CD4-positive, alpha-beta T cell (primary cell): ENCODE data around the gene PACSIN2. TPM values are rescaled to one million over a fixed set of nuclear protein-coding genes. Genes with fewer than 3 reads are reported as not detected.

Experiments used
- ATAC-seq: fragments of 200-7000 bp; cut with Tn5 transposase; one replicate; pipeline ENCODE4 v1.10.0; 2022; ENCODE audit warnings: mild to moderate bottlenecking; ENCODE audit not compliant: poor library complexity
- CTCF ChIA-PET: fragments of 350-600 bp; sonication (Branson Sonifier 250); formaldehyde crosslinking; loops from one replicate; lab custom pipeline; 2021; ENCODE audit warnings: antibody characterized with exemption, inconsistent platforms; lab: Charles Lee
- POLR2A ChIA-PET: fragments of 350-600 bp; sonication (Branson Sonifier 250); formaldehyde crosslinking; loops from one replicate; lab custom pipeline; 2021; ENCODE audit warnings: antibody characterized with exemption, inconsistent platforms; lab: Charles Lee
- DNase-seq, 14 experiments: peaks; one replicate each; pipeline ENCODE4 v3.0.0-alpha.2; 2013 to 2020; ENCODE audit warnings: mixed read lengths in 2 of 14
- H3K27ac ChIP-seq, 2 donors: one replicate each; pipeline versions ENCODE4 v1.5.1 to v1.7.0; 2013; ENCODE audit warnings: low read length in 2 of 2, low read depth in 1 of 2, mild to moderate bottlenecking in 1 of 2
- H3K27me3 ChIP-seq, 2 experiments: 1 replicate in 1 of 2; 2 replicates in 1 of 2; pipeline versions ENCODE4 v1.6.1 to v1.7.0; 2013; ENCODE audit warnings: low read length in 2 of 2, control low read depth in 1 of 2, mild to moderate bottlenecking in 1 of 2, moderate library complexity in 1 of 2; ENCODE audit not compliant: insufficient read depth in 2 of 2, control insufficient read depth in 1 of 2
- H3K36me3 ChIP-seq: one replicate; pipeline ENCODE4 v1.6.1; 2013; ENCODE audit warnings: low read length, control low read depth; ENCODE audit not compliant: insufficient read depth
- H3K4me1 ChIP-seq: one replicate; pipeline ENCODE4 v1.6.1; 2013; ENCODE audit warnings: low read length, control low read depth; ENCODE audit not compliant: insufficient read depth
- H3K4me3 ChIP-seq: one replicate; pipeline ENCODE4 v1.5.1; 2013; ENCODE audit warnings: mild to moderate bottlenecking, low read length, moderate library complexity
- H3K9me3 ChIP-seq, 2 experiments: 1 replicate in 1 of 2; 2 replicates in 1 of 2; pipeline versions ENCODE4 v1.6.1 to v1.7.0; 2013; ENCODE audit warnings: low read length in 2 of 2, mild to moderate bottlenecking in 2 of 2, control low read depth in 1 of 2, moderate library complexity in 1 of 2; ENCODE audit not compliant: control insufficient read depth in 1 of 2, insufficient read depth in 1 of 2
- H3K27ac Mint-ChIP-seq: one replicate; pipeline ENCODE4 v1.8.0; 2020; ENCODE audit warnings: mixed read lengths
- H3K27me3 Mint-ChIP-seq: one replicate; pipeline ENCODE4 v1.8.0; 2021; ENCODE audit warnings: mixed read lengths
- H3K36me3 Mint-ChIP-seq: one replicate; pipeline ENCODE4 v1.8.0; 2021; ENCODE audit warnings: low read depth, mixed read lengths
- H3K4me1 Mint-ChIP-seq: one replicate; pipeline ENCODE4 v1.8.0; 2021; ENCODE audit warnings: low read depth, mixed read lengths
- H3K4me3 Mint-ChIP-seq: one replicate; pipeline ENCODE4 v1.8.0; 2020; ENCODE audit warnings: mild to moderate bottlenecking, mixed read lengths
- H3K9me3 Mint-ChIP-seq: one replicate; pipeline ENCODE4 v1.8.0; 2020; ENCODE audit warnings: mixed read lengths
- intact Hi-C, 2 experiments: fragments of 100-400 bp; cut with DNase I in 1 of 2; cut with micrococcal nuclease in 1 of 2; formaldehyde crosslinking; loops; one replicate each; pipeline versions ENCODE4 v1.15.1 to v1.9.0; 2023 to 2025; cut with DNase I, micrococcal nuclease
- total RNA-seq, 174 experiments: library from RNA in 2 of 174; stranded (reverse) in 2 of 174; gene quantifications; one replicate each; pipeline ENCODE4 v1.2.3 and lab custom pipeline; 2021 to 2026
- TF ChIP-seq, protein P1 (sequence below): fragments of 200-600 bp; IDR thresholded peaks from one replicate; pipeline ENCODE4 v1.8.0; 2022; ENCODE audit warnings: antibody characterized with exemption, mild to moderate bottlenecking

Gene PACSIN2
- total RNA-seq, 2 experiments from 2014 or later: 23.3 to 25.5 TPM

DNA sequence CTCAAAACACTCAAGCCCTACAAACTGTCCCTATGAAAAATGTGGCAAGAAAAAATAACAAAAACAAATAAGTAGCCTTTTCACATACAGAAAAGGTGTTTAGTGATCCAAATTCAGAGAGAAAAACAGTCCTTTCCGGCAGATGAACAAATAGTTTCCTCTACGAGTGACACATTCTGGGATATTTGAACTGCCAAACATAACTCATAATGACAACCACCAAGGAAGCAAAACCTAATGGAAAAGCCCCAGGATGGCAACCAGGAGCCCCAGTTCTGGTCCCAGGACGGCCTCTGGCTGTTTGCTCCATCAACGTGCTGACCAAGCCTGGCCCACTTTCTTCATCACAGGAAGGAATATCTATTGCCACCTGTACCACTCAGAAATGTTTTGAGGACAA, 6.0 kb downstream of the PACSIN2 start:
- CTCF ChIA-PET: no interaction called here
- no peaks in the 10 kb centered on the region for H3K9me3 Mint-ChIP-seq

DNA sequence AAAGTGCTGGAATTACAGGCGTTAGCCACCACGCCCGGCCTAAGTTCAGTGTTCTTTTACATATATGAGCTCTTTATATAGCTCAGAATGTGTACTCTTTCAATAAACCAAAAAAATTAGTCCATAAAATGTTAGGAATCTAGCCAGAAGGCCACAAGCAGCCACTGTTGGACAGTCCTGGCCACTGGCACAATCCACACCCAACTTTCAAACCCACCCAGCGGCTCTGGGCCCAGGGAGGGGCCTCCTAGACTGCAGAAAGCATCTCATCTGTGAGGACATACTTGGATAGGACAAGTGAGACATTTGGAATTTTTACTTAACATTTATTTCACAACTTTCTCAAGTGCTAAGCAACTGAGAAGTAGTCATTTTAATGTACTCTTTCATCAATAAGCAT, 6.4 kb downstream of the PACSIN2 start:
- Mint-ChIP-seq H3K27me3 (no peaks in the 10 kb centered on the region), H3K36me3 (no peaks in the 10 kb centered on the region), H3K27ac (no peak overlapping the region), H3K4me1 (peaks cover 70% of the 10 kb centered on the region), H3K9me3 (no peaks in the 10 kb centered on the region), H3K4me3 (no peak overlapping the region)
- peaks cover 31% of the 10 kb centered on the region for H3K4me1 ChIP-seq
- peaks cover 2% of the 10 kb centered on the region for H3K36me3 ChIP-seq
- no peak overlapping the region for H3K4me3 ChIP-seq
- ChIA-PET CTCF (no interaction called here), POLR2A (no interaction called here)
- no peaks in the 10 kb centered on the region for H3K27me3 ChIP-seq
- no peaks in the 10 kb centered on the region for H3K9me3 ChIP-seq
- ATAC-seq (no peak), DNase-seq (no peak)
- TF ChIP-seq, protein P1, sequence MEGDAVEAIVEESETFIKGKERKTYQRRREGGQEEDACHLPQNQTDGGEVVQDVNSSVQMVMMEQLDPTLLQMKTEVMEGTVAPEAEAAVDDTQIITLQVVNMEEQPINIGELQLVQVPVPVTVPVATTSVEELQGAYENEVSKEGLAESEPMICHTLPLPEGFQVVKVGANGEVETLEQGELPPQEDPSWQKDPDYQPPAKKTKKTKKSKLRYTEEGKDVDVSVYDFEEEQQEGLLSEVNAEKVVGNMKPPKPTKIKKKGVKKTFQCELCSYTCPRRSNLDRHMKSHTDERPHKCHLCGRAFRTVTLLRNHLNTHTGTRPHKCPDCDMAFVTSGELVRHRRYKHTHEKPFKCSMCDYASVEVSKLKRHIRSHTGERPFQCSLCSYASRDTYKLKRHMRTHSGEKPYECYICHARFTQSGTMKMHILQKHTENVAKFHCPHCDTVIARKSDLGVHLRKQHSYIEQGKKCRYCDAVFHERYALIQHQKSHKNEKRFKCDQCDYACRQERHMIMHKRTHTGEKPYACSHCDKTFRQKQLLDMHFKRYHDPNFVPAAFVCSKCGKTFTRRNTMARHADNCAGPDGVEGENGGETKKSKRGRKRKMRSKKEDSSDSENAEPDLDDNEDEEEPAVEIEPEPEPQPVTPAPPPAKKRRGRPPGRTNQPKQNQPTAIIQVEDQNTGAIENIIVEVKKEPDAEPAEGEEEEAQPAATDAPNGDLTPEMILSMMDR: no peak
- H3K27ac ChIP-seq: no peak overlapping the region
- intact Hi-C loops: no loop called here

More for the DNA sequence above, 6.0 kb downstream of the PACSIN2 start:
- POLR2A ChIA-PET: no interaction called here
- TF ChIP-seq, protein P1: no peak
- Mint-ChIP-seq H3K4me3 (no peak overlapping the region), H3K27ac (no peak overlapping the region), H3K4me1 (peaks cover 70% of the 10 kb centered on the region), H3K36me3 (no peaks in the 10 kb centered on the region), H3K27me3 (no peaks in the 10 kb centered on the region)
- Histone ChIP-seq H3K9me3 (no peaks in the 10 kb centered on the region), H3K27me3 (no peaks in the 10 kb centered on the region), H3K36me3 (peaks cover 2% of the 10 kb centered on the region), H3K4me3 (no peak overlapping the region), H3K4me1 (peaks cover 32% of the 10 kb centered on the region), H3K27ac (no peak overlapping the region)
- intact Hi-C loops: no loop called here
- no peak for DNase-seq
- no peak for ATAC-seq

DNA sequence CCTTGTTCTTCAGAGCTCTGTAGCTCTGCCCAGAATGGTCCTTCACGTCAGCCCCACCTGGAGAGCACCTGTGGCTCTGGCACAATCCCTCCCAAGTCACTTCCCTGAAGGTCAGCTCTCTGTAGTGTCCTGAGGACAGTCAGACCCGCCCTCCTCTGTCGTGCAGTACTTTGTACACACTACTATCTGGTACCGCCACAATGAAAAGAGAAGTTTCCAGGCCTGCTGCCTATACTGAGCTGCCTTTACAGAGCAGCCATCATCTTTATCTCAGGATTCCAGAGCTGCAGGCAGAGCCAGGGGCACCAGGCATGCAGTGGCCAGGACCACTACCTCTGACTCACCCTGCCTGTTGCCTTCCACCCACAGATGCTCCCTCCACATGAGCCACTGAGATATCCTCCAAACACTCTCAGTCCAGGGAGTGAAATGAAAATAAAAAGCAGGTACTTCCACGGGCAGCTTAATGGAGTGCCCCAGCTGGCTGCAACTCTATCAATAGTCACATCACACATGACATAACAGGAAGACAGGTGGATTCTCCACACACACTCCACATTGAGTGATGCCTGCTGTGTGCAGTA, 7.3 kb downstream of the PACSIN2 start:
- DNase-seq: no peak
- Mint-ChIP-seq H3K27me3 (no peaks in the 10 kb centered on the region), H3K4me1 (peaks cover 69% of the 10 kb centered on the region), H3K36me3 (no peaks in the 10 kb centered on the region), H3K9me3 (no peaks in the 10 kb centered on the region), H3K4me3 (peak overlapping the region; percentile 13), H3K27ac (peak overlapping the region; percentile 62)
- H3K27ac ChIP-seq: no peak overlapping the region
- no peaks in the 10 kb centered on the region for H3K27me3 ChIP-seq
- H3K9me3 ChIP-seq: no peaks in the 10 kb centered on the region
- peaks cover 2% of the 10 kb centered on the region for H3K36me3 ChIP-seq
- H3K4me1 ChIP-seq: peaks cover 31% of the 10 kb centered on the region
- CTCF ChIA-PET: no interaction called here
- TF ChIP-seq, protein P1: no peak
- H3K4me3 ChIP-seq: no peak overlapping the region
- intact Hi-C loops: no loop called here
- POLR2A ChIA-PET: no interaction called here
- no peak for ATAC-seq
